HG03196 (cell line): ENCODE results near the gene GPD2.

Experiments used
- ATAC-seq: cut with Tn5 transposase; IDR thresholded peaks from one replicate; pipeline ENCODE4 v1.9.1; 2021; ENCODE audit not compliant: unreplicated experiment

GPD2 gene

GRCh38 chr2:156435718-156436496 lies at the start of gene GPD2:
TSS of gene GPD2 (plus strand) at chr2:156436379. CDS start at chr2:156476106, 39,727 bp downstream.
- peak; percentile 52 for ATAC-seq

GRCh38 chr2:156394033-156394741 lies 42.0 kb upstream of the GPD2 start:
- ATAC-seq: no peak

GRCh38 chr2:156396126-156396525 lies 40.1 kb upstream of the GPD2 start:
- ATAC-seq: peak; percentile 35

- no peak for ATAC-seq
Observed at GRCh38 chr2:156397229-156397628, 39.0 kb upstream of the GPD2 start.

GRCh38 chr2:156398176-156398575 lies 38.0 kb upstream of the GPD2 start:
- no peak for ATAC-seq

- no peak for ATAC-seq
Observed at GRCh38 chr2:156399224-156399949, 36.8 kb upstream of the GPD2 start.

GRCh38 chr2:156399950-156400705 lies 36.1 kb upstream of the GPD2 start:
- ATAC-seq: peak; percentile 46

GRCh38 chr2:156400706-156401678 lies 35.2 kb upstream of the GPD2 start:
- peak; percentile 63 for ATAC-seq

GRCh38 chr2:156401861-156402260 lies 34.3 kb upstream of the GPD2 start:
- no peak for ATAC-seq

- ATAC-seq: no peak
Observed at GRCh38 chr2:156405586-156405985, 30.6 kb upstream of the GPD2 start.

GRCh38 chr2:156411835-156412234 lies 24.3 kb upstream of the GPD2 start:
- no peak for ATAC-seq

- no peak for ATAC-seq
Observed at GRCh38 chr2:156421851-156422250, 14.3 kb upstream of the GPD2 start.

- ATAC-seq: no peak
Observed at GRCh38 chr2:156423674-156424282, 12.4 kb upstream of the GPD2 start.

- no peak for ATAC-seq
Observed at GRCh38 chr2:156427074-156427473, 9.1 kb upstream of the GPD2 start.

GRCh38 chr2:156429211-156429610 lies 7.0 kb upstream of the GPD2 start:
- ATAC-seq: no peak

- peak; percentile 30 for ATAC-seq
Observed at GRCh38 chr2:156430236-156430979, 5.8 kb upstream of the GPD2 start.

- ATAC-seq: peak; percentile 63
Observed at GRCh38 chr2:156430980-156431358, 5.2 kb upstream of the GPD2 start.

- no peak for ATAC-seq
Observed at GRCh38 chr2:156434461-156435291, 1.5 kb upstream of the GPD2 start.
